PFSK-1 (cell line): ENCODE measurements around the gene ADGRB2.

Experiments
- FOXP2 ChIP-seq: optimal IDR thresholded peaks from 2 replicates; pipeline ENCODE3; 2011; ENCODE audit warnings: borderline replicate concordance, control low read depth, inconsistent platforms; ENCODE audit not compliant: insufficient read depth; ENCODE audit errors: extremely low read length, extremely low read depth
- POLR2AphosphoS5 ChIP-seq: IDR thresholded peaks from 2 replicates; pipeline ENCODE4 v1.6.1; 2012; ENCODE audit warnings: low read depth, mild to moderate bottlenecking, control low read depth, low read length, moderate library complexity
- REST ChIP-seq, 2 experiments: IDR thresholded peaks; 2 replicates each; pipeline versions ENCODE4 v1.6.1 to v1.8.0; 2011 to 2012; ENCODE audit warnings: low read depth in 2 of 2, low read length in 2 of 2, control low read depth in 1 of 2, inconsistent platforms in 1 of 2, mild to moderate bottlenecking in 1 of 2, moderate library complexity in 1 of 2; ENCODE audit not compliant: insufficient read depth in 1 of 2
- SIN3A ChIP-seq: IDR thresholded peaks from 2 replicates; pipeline ENCODE4 v1.6.1; 2012; ENCODE audit warnings: mild to moderate bottlenecking, low read length, moderate library complexity, borderline replicate concordance; ENCODE audit not compliant: insufficient read depth
- TAF1 ChIP-seq: IDR thresholded peaks from 2 replicates; pipeline ENCODE4 v1.6.1; 2012; ENCODE audit warnings: low read length, control low read depth, borderline replicate concordance; ENCODE audit not compliant: insufficient read depth

The ADGRB2 gene

GRCh38 chr1:31693231-31693630, 70.9 kb downstream of the ADGRB2 start:
- TF ChIP-seq FOXP2 (no peak), REST (IDR thresholded peaks at IDR 0.05; ENCODE audit: insufficient read depth in 1 of 2, low read depth in 2 of 2, low read length in 2 of 2) (no peak), POLR2AphosphoS5 (no peak), SIN3A (no peak), TAF1 (no peak)

- TF ChIP-seq TAF1, result no peak
- no peak for TF ChIP-seq REST (IDR thresholded peaks at IDR 0.05; ENCODE audit: insufficient read depth in 1 of 2, low read depth in 2 of 2, low read length in 2 of 2)
Observed at GRCh38 chr1:31691951-31692350, 72.2 kb downstream of the ADGRB2 start.

GRCh38 chr1:31691446-31691845, 72.7 kb downstream of the ADGRB2 start:
- no peak for TF ChIP-seq REST (IDR thresholded peaks at IDR 0.05; ENCODE audit: insufficient read depth in 1 of 2, low read depth in 2 of 2, low read length in 2 of 2)
- no peak for TF ChIP-seq TAF1
- no peak for TF ChIP-seq FOXP2
- no peak for TF ChIP-seq POLR2AphosphoS5
- TF ChIP-seq SIN3A, result no peak

GRCh38 chr1:31690921-31691320, 73.2 kb downstream of the ADGRB2 start:
- TF ChIP-seq FOXP2 (no peak), SIN3A (no peak), TAF1 (no peak), REST (IDR thresholded peaks at IDR 0.05; ENCODE audit: insufficient read depth in 1 of 2, low read depth in 2 of 2, low read length in 2 of 2) (no peak), POLR2AphosphoS5 (no peak)

- TF ChIP-seq TAF1, result no peak
- TF ChIP-seq REST (IDR thresholded peaks at IDR 0.05; ENCODE audit: insufficient read depth in 1 of 2, low read depth in 2 of 2, low read length in 2 of 2), result peak in 1 of 2 experiments; percentile 66; a peak in 2 of 4 replicates
Observed at GRCh38 chr1:31689854-31690253, 74.3 kb downstream of the ADGRB2 start.
